K562 (cell line): Measurements from ENCODE around the gene MEST. TPM values are rescaled to one million over a fixed set of nuclear protein-coding genes. Genes with fewer than 3 reads are reported as not detected.

Experiments
- ATAC-seq: fragments of 200-7000 bp; cut with Tn5 transposase; 3 replicates; pipeline ENCODE4 v1.9.1; 2020; ENCODE audit warnings: moderate library complexity
- BruUV-seq: library from RNA; stranded (reverse); fragments of 400-500 nt; replicated peaks from 2 replicates; lab custom pipeline; 2021; lab: Mats Ljungman, UMichigan
- CTCF ChIA-PET: fragments of 300-600 bp; formaldehyde crosslinking; extraction: SDS; loops from one replicate; lab custom pipeline; 2021; ENCODE audit warnings: low intra/inter-chr PET ratio; lab: Yijun Ruan, JAX
- POLR2A ChIA-PET: fragments of 300-600, 350-650 bp; sonication (Branson Sonifier 250); formaldehyde crosslinking; extraction: SDS; loops from one replicate; lab custom pipeline; 2021; ENCODE audit warnings: antibody characterized with exemption, inconsistent platforms; lab: Yijun Ruan, JAX
- DNase-seq, 4 experiments: peaks; one replicate each; pipeline versions ENCODE4 v3.0.0 to v3.0.0-alpha.2; 2011 to 2018; ENCODE audit warnings: low spot score in 3 of 4, mixed read lengths in 3 of 4; ENCODE audit errors: extremely low read depth in 1 of 4
- FAIRE-seq: peaks from 2 replicates; lab custom pipeline; 2011; peaks lifted over from hg19 to GRCh38; lab: Jason Lieb, UNC
- H2AFZ ChIP-seq: 2 replicates; pipeline ENCODE4 v1.6.0; 2011; ENCODE audit warnings: low read depth, low read length, control low read depth, inconsistent platforms
- H3K27ac ChIP-seq: fragments of 200-600 bp; 3 replicates; pipeline ENCODE4 v1.8.0; 2011; ENCODE audit warnings: low read depth, mild to moderate bottlenecking, control low read depth, inconsistent platforms, low read length, moderate library complexity, mixed read lengths; ENCODE audit errors: extremely low read depth
- H3K27me3 ChIP-seq, 2 experiments: fragments of 300-600 bp in 1 of 2; 2 replicates in 1 of 2; 3 replicates in 1 of 2; pipeline versions ENCODE4 v1.6.0 to v1.8.0; 2011; ENCODE audit warnings: inconsistent platforms in 2 of 2, low read length in 2 of 2, mild to moderate bottlenecking in 1 of 2, mixed read lengths in 1 of 2, moderate library complexity in 1 of 2; ENCODE audit not compliant: control insufficient read depth in 2 of 2, insufficient read depth in 2 of 2
- H3K36me3 ChIP-seq: fragments of 300-600 bp; 3 replicates; pipeline ENCODE4 v1.8.0; 2011; ENCODE audit warnings: mild to moderate bottlenecking, low read length, inconsistent platforms; ENCODE audit not compliant: control insufficient read depth, insufficient read depth
- H3K4me1 ChIP-seq, 2 experiments: fragments of 200-600 bp in 1 of 2; replicated peaks in 1 of 2; 2 replicates in 1 of 2; 3 replicates in 1 of 2; pipeline versions ENCODE4 v1.5.1 to v1.8.0; 2011; ENCODE audit warnings: inconsistent platforms in 2 of 2, low read length in 2 of 2, mild to moderate bottlenecking in 1 of 2, mixed read lengths in 1 of 2, moderate library complexity in 1 of 2; ENCODE audit not compliant: control insufficient read depth in 2 of 2, insufficient read depth in 2 of 2
- H3K4me2 ChIP-seq: 2 replicates; pipeline ENCODE4 v1.6.1; 2011; ENCODE audit warnings: low read length, control low read depth, inconsistent platforms, mixed read lengths; ENCODE audit not compliant: insufficient read depth
- H3K4me3 ChIP-seq: fragments of 200-600 bp; sonication (generic), shearing (Covaris generic); 2 replicates; pipeline ENCODE4 v1.5.1; 2016; ENCODE audit warnings: control low read depth, inconsistent platforms
- H3K79me2 ChIP-seq: fragments of 200-600 bp; 3 replicates; pipeline ENCODE4 v1.8.0; 2011; ENCODE audit warnings: low read length, inconsistent platforms; ENCODE audit not compliant: control insufficient read depth, insufficient read depth
- H3K9ac ChIP-seq, 2 experiments: 2 replicates each; pipeline versions ENCODE4 v1.6.0 to v1.6.1; 2011; ENCODE audit warnings: low read depth in 2 of 2, low read length in 2 of 2, control low read depth in 1 of 2, inconsistent platforms in 1 of 2, mild to moderate bottlenecking in 1 of 2, mixed read lengths in 1 of 2; ENCODE audit not compliant: insufficient read depth in 1 of 2
- H3K9me1 ChIP-seq: one replicate; pipeline ENCODE4 v1.6.0; 2011; ENCODE audit warnings: inconsistent platforms, mild to moderate bottlenecking, low read length, moderate library complexity; ENCODE audit not compliant: control insufficient read depth, insufficient read depth
- H3K9me3 ChIP-seq: replicated peaks from 2 replicates; pipeline ENCODE4 v1.5.1; 2011; ENCODE audit warnings: low read depth, low read length, inconsistent platforms; ENCODE audit not compliant: control insufficient read depth, insufficient read depth
- H4K20me1 ChIP-seq: replicated peaks from 2 replicates; pipeline ENCODE4 v1.6.1; 2011; ENCODE audit warnings: low read length, inconsistent platforms, mixed read lengths; ENCODE audit not compliant: control insufficient read depth, insufficient read depth
- CHD1 ChIP-seq: fragments of 200-600 bp; sonication (generic); IDR thresholded peaks from one replicate; pipeline ENCODE4 v1.6.1; 2012; ENCODE audit warnings: mild to moderate bottlenecking, moderate library complexity, low read length, inconsistent platforms
- GABPA ChIP-seq: fragments of 200-800 bp; sonication (Bioruptor generic); conservative IDR thresholded peaks from 2 replicates; pipeline ENCODE4 v1.6.1; 2016; ENCODE audit warnings: low read depth, missing genetic modification characterization, missing compliant biosample characterization
- KLF1 ChIP-seq: fragments of 450-650 bp; IDR thresholded peaks from 2 replicates; pipeline ENCODE4 v1.6.1; 2016; ENCODE audit warnings: missing genetic modification characterization, missing compliant biosample characterization
- MAFF ChIP-seq: IDR thresholded peaks from 2 replicates; pipeline ENCODE4 v1.6.1; 2012; ENCODE audit warnings: low read length, improper control_type of control experiment
- MIER1 ChIP-seq: fragments of 450-650 bp; IDR thresholded peaks from 2 replicates; pipeline ENCODE4 v1.6.1; 2016; ENCODE audit warnings: antibody characterized with exemption, mild to moderate bottlenecking, low read depth
- PML ChIP-seq: IDR thresholded peaks from 2 replicates; pipeline ENCODE4 v1.6.1; 2012; ENCODE audit warnings: low read length, inconsistent platforms
- SETDB1 ChIP-seq: IDR thresholded peaks from one replicate; pipeline ENCODE4 v1.6.1; 2012; ENCODE audit warnings: low read length, control low read depth, inconsistent platforms
- ZNF507 ChIP-seq: conservative IDR thresholded peaks from 2 replicates; pipeline ENCODE4 v1.6.1; 2017; ENCODE audit warnings: missing genetic modification characterization, missing compliant biosample characterization
- ZNF589 ChIP-seq: fragments of 200-800 bp; sonication (Bioruptor generic); IDR thresholded peaks from 2 replicates; pipeline ENCODE4 v1.6.1; 2016; ENCODE audit warnings: low read depth, missing genetic modification characterization, missing compliant biosample characterization
- ZNF668 ChIP-seq: fragments of 250-450 bp; sonication (Bioruptor Pico); IDR thresholded peaks from 2 replicates; pipeline ENCODE4 v1.8.0; 2022; ENCODE audit warnings: mild to moderate bottlenecking, inconsistent platforms
- ZNF75A ChIP-seq: fragments of 450-650 bp; formaldehyde crosslinking; IDR thresholded peaks from 2 replicates; pipeline ENCODE4 v1.4.0; 2020; ENCODE audit warnings: mild to moderate bottlenecking
- WGBS: fragments of 100-300 bp; shearing (Covaris generic); methylation state at CpG from one replicate; pipeline ENCODE4 v1.1.6; 2016; ENCODE audit warnings: low coverage, mixed read lengths; ENCODE audit not compliant: insufficient coverage; ENCODE audit errors: missing lambda C conversion rate; 5-methylcytosine and 5-hydroxymethylcytosine counted together
- in situ Hi-C: fragments of 300-500 bp; cut with MboI; formaldehyde crosslinking; loops from 4 replicates; pipeline ENCODE4 v1.15.0; 2018; ENCODE audit warnings: inconsistent platforms, mixed read lengths
- intact Hi-C: fragments of 100-400 bp; cut with micrococcal nuclease; formaldehyde crosslinking; loops from 2 replicates; pipeline ENCODE4 v1.14.2; 2022
- polyA plus RNA-seq, 8 experiments: library from polyadenylated mRNA; depleted of rRNA in 4 of 8; stranded (reverse) in 5 of 8; unstranded in 3 of 8; fragments of >200 nt; fragmentation: Nextera tagmentation in 2 of 8; fragmentation: Illumina TruSeq in 1 of 8; extraction: Ambion mirVana in 2 of 8; extraction: Trizol in 1 of 8; gene quantifications; 2 replicates each; pipeline versions ENCODE4 v1.2.1 to v1.2.3, GENCODE V29; 2011 to 2014; ENCODE audit warnings: inconsistent platforms in 1 of 8, missing spikeins in 1 of 8
- total RNA-seq, 7 experiments: library from RNA; depleted of rRNA in 6 of 7; stranded (reverse); fragments of >200 nt in 6 of 7; fragmentation: Illumina TruSeq in 2 of 7; extraction: Trizol in 2 of 7; gene quantifications; 2 replicates each; pipeline versions ENCODE4 v1.2.1 to v1.2.3, GENCODE V29; 2011 to 2021; ENCODE audit warnings: low replicate concordance in 1 of 7

MEST gene
- total and polyA plus RNA-seq, 9 of the 15 experiments (the other 6 are each of a cell fraction or from before 2014, with no cell fraction given): 0.04 to 0.74 (median 0.36) TPM; not detected in 1

GRCh38 chr7:130452951-130453350 is 38.9 kb upstream of the MEST start (continued):
- TF ChIP-seq MIER1 (no peak), ZNF75A (CRISPR knock-in tag) (no peak), SETDB1 (no peak), ZNF668 (CRISPR knock-in tag) (no peak)

GRCh38 chr7:130454959-130455358 is 36.9 kb upstream of the MEST start:
- no peak overlapping the region for H3K4me3 ChIP-seq
- in situ Hi-C loops (no loop called here), intact Hi-C loops (no loop called here)
- WGBS: 0% methylated on average over 2 of the region's 2 CpGs
- no peaks in the 10 kb centered on the region for H3K9me3 ChIP-seq
- H3K27ac ChIP-seq: no peak overlapping the region
- no peaks in the 10 kb centered on the region for H3K79me2 ChIP-seq
- H3K4me2 ChIP-seq: no peak overlapping the region
- H3K9ac ChIP-seq: no peak overlapping the region
- H4K20me1 ChIP-seq: no peaks in the 10 kb centered on the region
- ATAC-seq (no peak), DNase-seq (no peak), FAIRE-seq (no peak)
- ChIA-PET CTCF (no interaction called here), POLR2A (no interaction called here)
- H3K4me1 ChIP-seq: no peaks in the 10 kb centered on the region
- H3K27me3 ChIP-seq: peaks cover 0 to 5% of the 10 kb centered on the region in 2 experiments; a peak in 2 of 5 replicates
- BruUV-seq: no TSS peak
- no peaks in the 10 kb centered on the region for H3K9me1 ChIP-seq
- no peak overlapping the region for H2AFZ ChIP-seq
- no peaks in the 10 kb centered on the region for H3K36me3 ChIP-seq
- TF ChIP-seq ZNF589 (CRISPR knock-in tag) (no peak), GABPA (tag) (no peak), CHD1 (no peak), KLF1 (tag) (no peak), ZNF507 (tag) (no peak), PML (no peak), MAFF (no peak)
